Stimulated activated effector memory CD8-positive, alpha-beta T cell treated with anti-CD3 and anti-CD28 coated beads, Interleukin-12 subunit alpha, Interleukin-12 subunit beta, amount 100 ng/mL, for 72 hours (primary cell): ENCODE measurements around the gene JAKMIP1.
"Not testable (repeated sequence)": the region's sequence is repeated elsewhere in the genome, so short reads cannot be mapped to it uniquely, and the experiment has no call there.

Experiments
- ATAC-seq: fragments of 150-1000 bp; cut with Tn5 transposase; 2 replicates; pipeline ENCODE4 v1.10.0; 2021
- DNase-seq, 2 donors: peaks; one replicate each; pipeline ENCODE4 v3.0.0; 2021 to 2022; ENCODE audit warnings: low spot score in 2 of 2
- H3K27ac Mint-ChIP-seq: one replicate; pipeline ENCODE4 v1.8.0; 2022; ENCODE audit warnings: mild to moderate bottlenecking, mixed read lengths
- H3K36me3 Mint-ChIP-seq: one replicate; pipeline ENCODE4 v1.8.0; 2022; ENCODE audit warnings: mild to moderate bottlenecking, mixed read lengths
- H3K4me1 Mint-ChIP-seq: one replicate; pipeline ENCODE4 v1.8.0; 2022; ENCODE audit warnings: mixed read lengths
- H3K4me3 Mint-ChIP-seq: one replicate; pipeline ENCODE4 v1.8.0; 2022; ENCODE audit warnings: mild to moderate bottlenecking, mixed read lengths
- H3K9me3 Mint-ChIP-seq: one replicate; pipeline ENCODE4 v1.8.0; 2022; ENCODE audit warnings: mixed read lengths

The JAKMIP1 gene

DNA sequence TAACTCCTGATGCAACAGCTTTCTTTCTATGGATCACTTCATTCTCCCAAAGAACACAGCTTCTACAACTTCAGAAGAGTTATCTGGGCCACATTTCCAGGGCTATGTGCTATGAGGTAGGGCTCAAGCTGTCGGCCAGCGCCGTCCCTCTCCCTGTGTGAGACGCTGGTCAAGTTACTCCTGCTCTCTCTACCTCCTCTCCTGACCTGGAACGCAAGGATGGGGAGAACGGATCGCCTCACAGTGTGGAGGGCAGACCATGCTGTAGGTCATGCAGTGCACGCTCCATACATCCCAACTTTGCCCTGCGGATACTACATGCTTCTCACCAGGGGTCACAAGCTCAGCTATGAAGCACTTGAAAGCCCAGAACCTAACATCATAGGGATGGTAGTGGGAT is 42.4 kb downstream of the JAKMIP1 start:
- H3K9me3 Mint-ChIP-seq = no peaks in the 10 kb centered on the region
- peak overlapping the region; percentile 26 for H3K27ac Mint-ChIP-seq
- no peak for DNase-seq
- no peak overlapping the region for H3K4me3 Mint-ChIP-seq
- ATAC-seq = no peak
- H3K36me3 Mint-ChIP-seq = peaks cover 34% of the 10 kb centered on the region
- peaks cover 49% of the 10 kb centered on the region for H3K4me1 Mint-ChIP-seq

DNA sequence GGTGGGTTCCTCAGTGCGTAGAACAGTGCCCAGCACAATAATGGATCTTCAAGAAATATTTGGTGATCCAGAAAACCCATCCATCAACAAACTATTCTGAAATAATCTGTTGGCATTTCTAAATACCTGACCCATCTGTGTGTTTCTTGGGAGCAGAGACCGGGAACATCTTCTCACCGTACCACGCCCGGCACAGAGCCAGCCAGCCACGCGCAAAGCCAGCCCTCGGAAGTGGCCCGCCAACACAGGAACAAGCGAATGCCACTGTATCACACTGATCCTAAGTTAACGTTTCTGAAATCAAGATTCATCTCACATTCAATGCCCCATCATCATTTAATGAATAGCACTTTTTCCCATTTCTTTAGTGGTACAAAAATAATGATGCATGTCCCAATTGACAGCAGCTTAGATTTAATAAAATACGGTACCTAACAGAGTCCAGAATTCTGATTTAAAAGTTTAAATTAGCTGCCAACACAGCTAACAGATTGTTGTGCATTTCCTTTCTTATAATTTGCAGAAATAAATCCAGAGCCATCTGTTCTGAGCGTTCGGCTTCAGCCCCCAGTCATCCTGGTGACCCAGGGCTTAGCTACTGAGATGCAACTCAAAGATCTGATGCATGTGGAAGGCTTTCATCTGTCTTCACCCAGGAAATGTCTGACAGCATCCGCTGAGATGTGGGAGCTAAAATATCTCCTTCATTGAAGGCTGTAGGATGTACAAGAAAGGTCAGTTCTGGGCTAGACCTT is 44.2 kb downstream of the JAKMIP1 start:
- no peak overlapping the region for H3K4me3 Mint-ChIP-seq
- no peaks in the 10 kb centered on the region for H3K9me3 Mint-ChIP-seq
- peaks cover 60% of the 10 kb centered on the region for H3K4me1 Mint-ChIP-seq
- ATAC-seq (no peak), DNase-seq (no peak)
- no peak overlapping the region for H3K27ac Mint-ChIP-seq
- H3K36me3 Mint-ChIP-seq = peaks cover 28% of the 10 kb centered on the region

DNA sequence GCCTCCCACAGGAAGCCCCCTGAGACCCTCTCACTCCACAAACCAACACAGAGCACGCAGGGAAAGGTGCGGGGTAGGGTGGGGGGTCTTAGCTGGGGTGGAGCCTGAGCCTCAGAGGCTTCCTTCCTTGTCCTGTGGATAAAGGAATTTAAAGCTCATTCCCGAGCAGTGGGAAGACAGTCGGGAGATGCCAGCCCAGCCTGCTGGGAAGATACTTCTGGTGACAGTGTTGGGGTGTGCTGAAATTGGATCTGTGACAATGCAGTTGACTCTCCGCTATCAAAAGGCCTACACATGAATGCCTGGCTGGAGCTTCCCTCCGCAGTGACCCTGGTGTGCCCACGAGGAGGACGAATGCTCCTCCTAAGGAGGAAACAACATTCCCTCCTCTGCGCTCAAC is 45.5 kb downstream of the JAKMIP1 start:
- no peak for DNase-seq
- Mint-ChIP-seq H3K9me3 (no peaks in the 10 kb centered on the region), H3K36me3 (peaks cover 40% of the 10 kb centered on the region), H3K4me1 (peaks cover 55% of the 10 kb centered on the region), H3K27ac (peak overlapping the region; percentile 45), H3K4me3 (no peak overlapping the region)
- ATAC-seq = no peak

DNA sequence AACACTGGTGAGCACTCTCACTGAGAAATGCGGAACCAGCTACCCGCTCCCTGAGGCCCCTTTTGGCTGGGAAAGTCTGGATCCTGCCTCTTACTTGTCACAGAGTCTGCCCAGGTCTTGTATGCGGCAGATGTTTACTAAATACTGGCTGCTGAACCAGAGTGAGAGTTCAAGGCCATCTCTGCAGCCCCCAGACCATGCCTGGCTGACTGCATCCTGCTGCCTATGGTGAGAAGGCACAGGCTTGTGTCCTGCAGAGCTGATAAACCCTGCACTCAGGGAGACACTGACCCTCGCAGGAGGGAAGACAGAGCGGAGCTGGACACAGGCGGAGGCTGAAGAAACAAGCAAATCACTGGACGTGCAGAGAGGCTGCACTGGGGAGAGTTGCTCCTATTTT is 46.5 kb downstream of the JAKMIP1 start:
- no peaks in the 10 kb centered on the region for H3K9me3 Mint-ChIP-seq
- no peak overlapping the region for H3K4me3 Mint-ChIP-seq
- H3K36me3 Mint-ChIP-seq = peaks cover 38% of the 10 kb centered on the region
- peak overlapping the region; percentile 90 for H3K27ac Mint-ChIP-seq
- H3K4me1 Mint-ChIP-seq = peaks cover 56% of the 10 kb centered on the region
- DNase-seq (no peak), ATAC-seq (no peak)

DNA sequence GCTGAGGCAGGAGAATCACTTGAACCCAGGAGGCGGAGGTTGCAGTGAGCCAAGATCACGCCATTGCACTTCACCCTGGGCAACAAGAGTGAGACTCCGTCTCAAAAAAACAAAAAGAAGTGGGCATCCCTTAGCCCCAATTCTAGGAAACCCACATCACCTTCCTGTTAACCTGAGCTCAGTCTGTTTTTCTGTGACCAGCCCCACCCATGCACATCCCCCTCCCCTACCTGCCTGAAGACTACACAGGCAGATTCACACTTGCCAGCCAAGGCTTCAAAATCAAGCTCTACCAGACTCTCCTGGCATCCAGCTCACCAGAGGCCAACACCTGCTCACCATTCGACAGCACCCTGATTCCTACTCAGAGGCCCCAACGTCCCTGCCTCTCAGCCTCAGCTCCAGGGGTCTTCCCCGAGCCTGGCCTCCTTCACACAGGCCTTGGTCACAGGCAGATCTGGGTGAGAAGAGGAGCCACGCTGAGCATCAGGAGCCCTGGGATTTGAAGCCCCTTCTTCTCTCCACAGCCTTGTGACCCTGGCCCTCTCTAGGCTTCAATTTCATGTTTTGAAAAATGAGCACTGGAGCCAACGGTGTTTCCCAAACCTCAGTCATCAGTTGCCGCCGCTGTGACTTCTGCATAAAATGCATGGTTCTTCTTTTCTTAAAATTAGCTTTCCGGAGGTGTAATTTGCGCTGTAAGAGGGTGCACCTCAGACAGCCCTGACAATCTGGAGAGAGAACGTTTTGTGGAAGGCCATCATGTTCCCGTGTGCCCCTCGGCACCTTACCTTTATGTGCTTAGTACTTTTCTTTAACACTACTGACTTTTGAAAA is 47.3 kb downstream of the JAKMIP1 start:
- peaks cover 30% of the 10 kb centered on the region for H3K36me3 Mint-ChIP-seq
- H3K27ac Mint-ChIP-seq = peak overlapping the region; percentile 90
- no peak overlapping the region for H3K4me3 Mint-ChIP-seq
- H3K9me3 Mint-ChIP-seq = no peaks in the 10 kb centered on the region
- peak; percentile 51 for ATAC-seq
- DNase-seq = no peak
- H3K4me1 Mint-ChIP-seq = peaks cover 54% of the 10 kb centered on the region

- peaks cover 36% of the 10 kb centered on the region for H3K36me3 Mint-ChIP-seq
- peaks cover 54% of the 10 kb centered on the region for H3K4me1 Mint-ChIP-seq
- ATAC-seq (no peak), DNase-seq (no peak)
- no peak overlapping the region for H3K4me3 Mint-ChIP-seq
- H3K27ac Mint-ChIP-seq = peak overlapping the region; percentile 49
- H3K9me3 Mint-ChIP-seq = no peaks in the 10 kb centered on the region
These were observed 50.2 kb downstream of the JAKMIP1 start for GRCh38 chr4:6150046-6150735.

- peaks cover 33% of the 10 kb centered on the region for H3K36me3 Mint-ChIP-seq
- no peak for DNase-seq
- ATAC-seq = no peak
- no peak overlapping the region for H3K27ac Mint-ChIP-seq
- peaks cover 55% of the 10 kb centered on the region for H3K4me1 Mint-ChIP-seq
- no peaks in the 10 kb centered on the region for H3K9me3 Mint-ChIP-seq
- no peak overlapping the region for H3K4me3 Mint-ChIP-seq
These were observed 51.7 kb downstream of the JAKMIP1 start for GRCh38 chr4:6148506-6149205.

DNA sequence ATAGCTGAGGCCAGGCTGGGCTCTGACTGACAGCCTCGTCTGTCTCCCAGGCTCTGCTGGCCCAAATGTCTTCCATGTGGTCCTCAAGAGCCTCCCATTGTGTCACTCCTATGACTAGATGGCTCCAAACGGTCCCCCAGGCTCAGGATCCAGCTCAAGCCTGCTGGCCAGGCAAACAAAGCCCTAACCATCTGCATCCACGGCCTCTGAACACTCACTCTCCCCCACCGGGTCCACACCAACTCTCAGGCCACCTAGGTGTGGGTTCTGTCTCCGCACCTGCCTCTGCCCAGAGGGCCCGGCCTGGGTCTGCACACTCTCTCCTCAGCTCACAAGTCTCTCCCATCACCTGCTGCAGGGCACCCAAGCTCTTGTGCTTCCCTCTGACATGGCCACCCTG is 52.9 kb downstream of the JAKMIP1 start:
- Mint-ChIP-seq H3K27ac (no peak overlapping the region), H3K9me3 (no peaks in the 10 kb centered on the region), H3K4me3 (no peak overlapping the region), H3K36me3 (peaks cover 33% of the 10 kb centered on the region), H3K4me1 (peaks cover 44% of the 10 kb centered on the region)
- ATAC-seq (no peak), DNase-seq (no peak)

DNA sequence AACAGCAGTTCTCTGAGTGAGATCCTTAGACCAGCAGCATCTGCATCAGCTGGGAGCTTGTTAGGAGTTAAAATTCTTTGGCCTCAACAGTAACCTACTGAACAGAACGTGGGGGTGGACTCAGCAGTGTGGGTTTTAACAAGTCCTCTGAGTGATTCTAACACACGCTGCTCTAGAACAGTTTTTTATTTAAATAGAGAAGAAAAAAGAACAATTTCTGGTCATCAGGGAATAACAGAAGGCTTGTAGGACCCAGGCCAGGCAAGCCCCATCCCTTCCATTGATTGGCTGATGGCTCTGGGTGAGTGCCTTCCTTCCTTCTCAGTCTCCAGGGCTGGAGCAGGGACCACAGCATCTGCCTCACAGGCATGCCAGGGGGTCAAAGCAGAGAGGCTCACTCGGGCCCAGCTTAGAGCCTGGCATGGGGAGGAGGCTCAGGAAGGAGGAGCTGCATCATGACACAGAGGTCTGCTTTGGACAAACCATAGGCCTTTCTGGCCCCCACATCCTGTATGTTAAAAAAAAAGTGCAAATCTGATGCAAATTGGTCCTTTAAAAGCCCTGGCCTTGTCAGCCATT is 56.7 kb downstream of the JAKMIP1 start:
- no peak for DNase-seq
- Mint-ChIP-seq H3K9me3 (no peaks in the 10 kb centered on the region), H3K36me3 (peaks cover 38% of the 10 kb centered on the region), H3K27ac (peak overlapping the region; percentile 63), H3K4me1 (peaks cover 21% of the 10 kb centered on the region), H3K4me3 (no peak overlapping the region)
- no peak for ATAC-seq

- DNase-seq (no peak), ATAC-seq (no peak)
- peak overlapping the region; percentile 63 for H3K27ac Mint-ChIP-seq
These were observed 57.3 kb downstream of the JAKMIP1 start for GRCh38 chr4:6142935-6143602.

GRCh38 chr4:6142511-6142910 is 57.8 kb downstream of the JAKMIP1 start:
- no peak for ATAC-seq
- Mint-ChIP-seq H3K4me3 (no peak overlapping the region), H3K27ac (no peak overlapping the region), H3K4me1 (peaks cover 16% of the 10 kb centered on the region), H3K9me3 (no peaks in the 10 kb centered on the region), H3K36me3 (peaks cover 39% of the 10 kb centered on the region)
- DNase-seq = no peak

More at GRCh38 chr4:6142935-6143602, 57.3 kb downstream of the JAKMIP1 start:
- Mint-ChIP-seq H3K9me3 (no peaks in the 10 kb centered on the region), H3K36me3 (peaks cover 45% of the 10 kb centered on the region), H3K4me3 (no peak overlapping the region), H3K4me1 (peaks cover 21% of the 10 kb centered on the region)

DNA sequence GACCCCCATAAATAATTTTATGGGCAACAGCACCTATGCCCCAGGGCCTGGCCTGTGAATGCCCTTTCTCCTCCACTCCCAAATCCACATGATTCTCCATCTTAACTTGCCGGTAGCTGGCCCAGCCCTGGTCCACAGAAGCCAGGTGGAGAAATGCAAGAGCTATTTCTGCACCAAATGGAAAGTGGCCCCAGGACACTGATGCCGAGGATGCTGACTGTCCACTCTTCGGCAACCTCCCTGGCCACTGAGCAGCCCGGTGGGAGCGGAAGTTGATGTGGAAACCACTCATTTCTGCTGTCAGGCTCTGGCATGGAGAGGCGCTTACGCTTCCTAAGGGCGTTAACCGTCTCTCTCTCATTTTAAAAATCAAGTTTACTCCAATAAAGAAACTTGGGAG is 58.8 kb downstream of the JAKMIP1 start:
- no peaks in the 10 kb centered on the region for H3K9me3 Mint-ChIP-seq
- no peak overlapping the region for H3K4me3 Mint-ChIP-seq
- H3K27ac Mint-ChIP-seq = no peak overlapping the region
- DNase-seq = no peak
- no peak for ATAC-seq
- peaks cover 21% of the 10 kb centered on the region for H3K4me1 Mint-ChIP-seq
- H3K36me3 Mint-ChIP-seq = peaks cover 32% of the 10 kb centered on the region

GRCh38 chr4:6141021-6141420 is 59.3 kb downstream of the JAKMIP1 start:
- Mint-ChIP-seq H3K36me3 (peaks cover 32% of the 10 kb centered on the region), H3K4me1 (peaks cover 21% of the 10 kb centered on the region)
- not testable (repeated sequence) for H3K4me3 Mint-ChIP-seq, H3K27ac Mint-ChIP-seq, ATAC-seq, DNase-seq, H3K9me3 Mint-ChIP-seq

DNA sequence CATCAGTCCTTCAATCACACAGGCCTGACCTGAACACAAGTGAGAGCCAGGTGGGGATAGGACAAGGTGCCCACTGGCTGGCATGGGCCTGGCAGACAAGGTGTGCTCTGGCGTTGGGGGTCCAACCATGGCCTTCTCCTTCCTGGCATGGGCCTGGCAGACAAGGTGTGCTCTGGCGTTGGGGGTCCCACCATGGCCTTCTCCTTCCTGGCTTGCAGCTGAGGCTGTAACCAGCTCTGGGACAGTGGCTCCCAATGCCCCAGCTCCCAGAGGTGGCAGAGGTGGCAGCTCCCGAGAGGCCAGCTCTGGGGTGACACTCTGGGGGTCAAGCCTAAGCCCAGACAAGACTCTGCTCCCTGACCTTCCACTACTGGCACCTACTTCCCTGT is 62.6 kb downstream of the JAKMIP1 start:
- Mint-ChIP-seq H3K27ac (no peak overlapping the region), H3K4me3 (no peak overlapping the region), H3K4me1 (peaks cover 32% of the 10 kb centered on the region), H3K36me3 (peaks cover 38% of the 10 kb centered on the region), H3K9me3 (no peaks in the 10 kb centered on the region)
- no peak for ATAC-seq
- DNase-seq = no peak
